Liver (tissue), 9 donors: ENCODE data around the gene MPDZ. TPM values are rescaled to one million over a fixed set of nuclear protein-coding genes. Genes with fewer than 3 reads are reported as not detected.

ENCODE experiments used
- DNase-seq: peaks from one replicate; pipeline ENCODE4 v3.0.0-alpha.2; 2017; ENCODE audit warnings: low spot score
- H3K27ac ChIP-seq, 2 donors: one replicate each; pipeline ENCODE4 v1.7.0; 2013; ENCODE audit warnings: inconsistent platforms in 2 of 2, low read length in 2 of 2, control low read depth in 1 of 2, low read depth in 1 of 2, mild to moderate bottlenecking in 1 of 2
- H3K27me3 ChIP-seq, 4 donors: one replicate each; pipeline versions ENCODE4 v1.6.1 to v1.7.0; 2013; ENCODE audit warnings: low read length in 3 of 4, inconsistent platforms in 1 of 4, mild to moderate bottlenecking in 1 of 4, moderate library complexity in 1 of 4; ENCODE audit not compliant: control insufficient read depth in 4 of 4, insufficient read depth in 4 of 4
- H3K36me3 ChIP-seq, 4 donors: one replicate each; pipeline versions ENCODE4 v1.6.1 to v1.7.0; 2013; ENCODE audit warnings: low read length in 3 of 4, mild to moderate bottlenecking in 3 of 4, low read depth in 1 of 4, moderate library complexity in 1 of 4; ENCODE audit not compliant: control insufficient read depth in 4 of 4, insufficient read depth in 3 of 4
- H3K4me1 ChIP-seq, 4 donors: one replicate each; pipeline versions ENCODE4 v1.6.1 to v1.7.0; 2013; ENCODE audit warnings: low read length in 3 of 4, mild to moderate bottlenecking in 3 of 4, moderate library complexity in 1 of 4; ENCODE audit not compliant: control insufficient read depth in 4 of 4, insufficient read depth in 4 of 4
- H3K4me3 ChIP-seq, 3 donors: one replicate each; pipeline versions ENCODE4 v1.6.1 to v1.7.0; 2013; ENCODE audit warnings: low read length in 3 of 3, control low read depth in 1 of 3, low read depth in 1 of 3, mild to moderate bottlenecking in 1 of 3
- H3K9ac ChIP-seq, 2 donors: one replicate each; pipeline ENCODE4 v1.7.0; 2013; ENCODE audit warnings: low read length in 2 of 2, mild to moderate bottlenecking in 2 of 2, moderate library complexity in 2 of 2, control low read depth in 1 of 2, low read depth in 1 of 2
- H3K9me3 ChIP-seq, 4 donors: one replicate each; pipeline versions ENCODE4 v1.6.1 to v1.7.0; 2013; ENCODE audit warnings: low read length in 3 of 4; ENCODE audit not compliant: control insufficient read depth in 4 of 4
- ATF3 ChIP-seq: IDR thresholded peaks from 2 replicates; pipeline ENCODE4 v1.6.1; 2016; ENCODE audit warnings: antibody characterized with exemption
- EGR1 ChIP-seq, 2 donors: IDR thresholded peaks; 2 replicates each; pipeline ENCODE4 v1.6.1; 2016 to 2018; ENCODE audit warnings: antibody characterized with exemption in 2 of 2, low read depth in 2 of 2
- FOXA1 ChIP-seq: IDR thresholded peaks from 2 replicates; pipeline ENCODE4 v1.6.1; 2016; ENCODE audit warnings: antibody characterized with exemption
- FOXA2 ChIP-seq: IDR thresholded peaks from 2 replicates; pipeline ENCODE4 v1.6.1; 2016; ENCODE audit warnings: antibody characterized with exemption
- GABPA ChIP-seq, 2 donors: IDR thresholded peaks in 1 of 2; conservative IDR thresholded peaks in 1 of 2; 2 replicates each; pipeline ENCODE4 v1.6.1; 2016; ENCODE audit warnings: antibody characterized with exemption in 2 of 2, mild to moderate bottlenecking in 1 of 2, moderate library complexity in 1 of 2
- HNF4A ChIP-seq, 2 donors: conservative IDR thresholded peaks; 2 replicates each; pipeline ENCODE4 v1.6.1; 2016; ENCODE audit warnings: antibody characterized with exemption in 2 of 2, mild to moderate bottlenecking in 2 of 2
- HNF4G ChIP-seq: IDR thresholded peaks from 2 replicates; pipeline ENCODE4 v1.6.1; 2016; ENCODE audit warnings: antibody characterized with exemption
- JUND ChIP-seq, 2 donors: IDR thresholded peaks; 2 replicates each; pipeline ENCODE4 v1.6.1; 2016; ENCODE audit warnings: antibody characterized with exemption in 2 of 2
- MAX ChIP-seq: IDR thresholded peaks from 2 replicates; pipeline ENCODE4 v1.6.1; 2016; ENCODE audit warnings: antibody characterized with exemption
- NR2F2 ChIP-seq: IDR thresholded peaks from 2 replicates; pipeline ENCODE4 v1.6.1; 2016; ENCODE audit warnings: antibody characterized with exemption
- RAD21 ChIP-seq, 2 donors: IDR thresholded peaks; 2 replicates each; pipeline ENCODE4 v1.6.1; 2016; ENCODE audit warnings: antibody characterized with exemption in 2 of 2, mild to moderate bottlenecking in 2 of 2
- REST ChIP-seq: IDR thresholded peaks from 2 replicates; pipeline ENCODE4 v1.6.1; 2016; ENCODE audit warnings: antibody characterized with exemption, mild to moderate bottlenecking
- RXRA ChIP-seq, 2 donors: IDR thresholded peaks; 2 replicates each; pipeline ENCODE4 v1.6.1; 2017 to 2018; ENCODE audit warnings: antibody characterized with exemption in 2 of 2, mild to moderate bottlenecking in 1 of 2
- SP1 ChIP-seq: IDR thresholded peaks from 2 replicates; pipeline ENCODE4 v1.6.1; 2018; ENCODE audit warnings: antibody characterized with exemption, mild to moderate bottlenecking
- YY1 ChIP-seq: IDR thresholded peaks from 2 replicates; pipeline ENCODE4 v1.6.1; 2016; ENCODE audit warnings: antibody characterized with exemption, mild to moderate bottlenecking
- ZBTB33 ChIP-seq: IDR thresholded peaks from 2 replicates; pipeline ENCODE4 v1.6.1; 2016; ENCODE audit warnings: antibody characterized with exemption
- WGBS: extraction: QIAGEN DNeasy Blood & Tissue Kit; methylation state at CpG from one replicate; pipeline ENCODE4 v1.1.7; 2013; 5-methylcytosine and 5-hydroxymethylcytosine counted together
- polyA plus RNA-seq, 2 donors: library from polyadenylated mRNA; stranded (reverse) in 1 of 2; unstranded in 1 of 2; fragments of 200-250 nt in 1 of 2; fragments of >200 nt in 1 of 2; fragmentation: Nextera tagmentation in 1 of 2; extraction: Ambion mirVana in 1 of 2; gene quantifications; one replicate each; pipeline versions ENCODE4 v1.2.1 to v1.2.3, GENCODE V29; 2013 to 2015
- total RNA-seq, 2 donors: library from RNA; depleted of rRNA; stranded (reverse); fragments of >200 nt; gene quantifications; one replicate each; pipeline ENCODE4 v1.2.3, GENCODE V29; 2014
- TF ChIP-seq, protein P1 (sequence below): fragments of 150-350 bp; IDR thresholded peaks from 2 replicates; pipeline ENCODE4 v1.5.1; 2017; ENCODE audit warnings: improper control_type of control experiment, low read depth, low read length; ENCODE audit not compliant: missing input control
- donor health status: healthy.
- donor health status: healthy.
- donor health status: healthy.
- donor health status: healthy.
- donor health status: healthy.

MPDZ gene
- total and polyA plus RNA-seq, 4 donors = 20.3 to 71.2 (median 30.2) TPM

- Histone ChIP-seq H3K9ac (no peak overlapping the region), H3K9me3 (no peaks in the 10 kb centered on the region), H3K4me1 (no peaks in the 10 kb centered on the region), H3K27ac (no peak overlapping the region), H3K4me3 (no peak overlapping the region), H3K36me3 (no peaks in the 10 kb centered on the region), H3K27me3 (no peaks in the 10 kb centered on the region)
- no peak for DNase-seq
- TF ChIP-seq HNF4A (conservative IDR thresholded peaks at IDR 0.05) (no peak), ATF3 (no peak), FOXA2 (no peak), REST (no peak), HNF4G (no peak), EGR1 (IDR thresholded peaks at IDR 0.05; ENCODE audit: low read depth in 2 of 2) (no peak), GABPA (IDR thresholded peaks at IDR 0.05 in 1 of 2, conservative IDR thresholded peaks at IDR 0.05 in 1 of 2) (no peak), MAX (no peak), YY1 (no peak)
- TF ChIP-seq, protein P1, sequence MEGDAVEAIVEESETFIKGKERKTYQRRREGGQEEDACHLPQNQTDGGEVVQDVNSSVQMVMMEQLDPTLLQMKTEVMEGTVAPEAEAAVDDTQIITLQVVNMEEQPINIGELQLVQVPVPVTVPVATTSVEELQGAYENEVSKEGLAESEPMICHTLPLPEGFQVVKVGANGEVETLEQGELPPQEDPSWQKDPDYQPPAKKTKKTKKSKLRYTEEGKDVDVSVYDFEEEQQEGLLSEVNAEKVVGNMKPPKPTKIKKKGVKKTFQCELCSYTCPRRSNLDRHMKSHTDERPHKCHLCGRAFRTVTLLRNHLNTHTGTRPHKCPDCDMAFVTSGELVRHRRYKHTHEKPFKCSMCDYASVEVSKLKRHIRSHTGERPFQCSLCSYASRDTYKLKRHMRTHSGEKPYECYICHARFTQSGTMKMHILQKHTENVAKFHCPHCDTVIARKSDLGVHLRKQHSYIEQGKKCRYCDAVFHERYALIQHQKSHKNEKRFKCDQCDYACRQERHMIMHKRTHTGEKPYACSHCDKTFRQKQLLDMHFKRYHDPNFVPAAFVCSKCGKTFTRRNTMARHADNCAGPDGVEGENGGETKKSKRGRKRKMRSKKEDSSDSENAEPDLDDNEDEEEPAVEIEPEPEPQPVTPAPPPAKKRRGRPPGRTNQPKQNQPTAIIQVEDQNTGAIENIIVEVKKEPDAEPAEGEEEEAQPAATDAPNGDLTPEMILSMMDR = no peak
- 93% methylated on average over 1 of the region's 1 CpG for WGBS
Observed at GRCh38 chr9:13078164-13078563, 201.3 kb downstream of the MPDZ start.

DNA sequence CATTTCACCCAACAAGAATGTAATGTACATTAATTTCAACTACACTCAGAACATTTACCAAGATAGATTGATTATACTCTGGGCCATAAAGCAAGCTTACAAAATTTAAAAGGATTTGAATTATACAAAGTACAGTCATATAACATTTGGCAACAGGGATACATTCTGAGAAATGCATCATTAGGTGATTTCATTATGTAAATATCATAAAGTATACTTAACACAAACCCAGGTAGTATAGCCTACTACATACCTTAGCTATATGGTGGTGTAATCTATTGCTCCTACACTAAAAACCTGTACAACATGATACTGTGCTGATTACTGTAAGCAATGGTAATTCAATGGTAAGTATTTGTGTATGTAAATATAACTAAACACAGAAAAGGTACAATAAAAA is 202.9 kb downstream of the MPDZ start:
- Histone ChIP-seq H3K36me3 (no peaks in the 10 kb centered on the region), H3K27me3 (no peaks in the 10 kb centered on the region), H3K27ac (no peak overlapping the region), H3K4me1 (peaks cover 0 to 3% (median 0%) of the 10 kb centered on the region in 4 donors), H3K4me3 (no peak overlapping the region), H3K9me3 (no peaks in the 10 kb centered on the region), H3K9ac (no peak overlapping the region)
- DNase-seq = no peak
- no peak for TF ChIP-seq HNF4A (conservative IDR thresholded peaks at IDR 0.05)
- TF ChIP-seq JUND (IDR thresholded peaks at IDR 0.05) = no peak
- TF ChIP-seq RXRA (IDR thresholded peaks at IDR 0.05) = no peak
- no peak for TF ChIP-seq ATF3
- no peak for TF ChIP-seq MAX
- no peak for TF ChIP-seq HNF4G
- TF ChIP-seq FOXA1 = no peak
- TF ChIP-seq REST = no peak
- TF ChIP-seq ZBTB33 = no peak
- TF ChIP-seq NR2F2 = no peak
- TF ChIP-seq YY1 = no peak
- TF ChIP-seq, protein P1 = no peak
- no peak for TF ChIP-seq FOXA2
- TF ChIP-seq EGR1 (IDR thresholded peaks at IDR 0.05; ENCODE audit: low read depth in 2 of 2) = no peak
- no peak for TF ChIP-seq RAD21 (IDR thresholded peaks at IDR 0.05)
- no peak for TF ChIP-seq SP1
